ENCODE measurements around the gene LCK. TPM values are rescaled to one million over a fixed set of nuclear protein-coding genes. Genes with fewer than 3 reads are reported as not detected.

LCK gene
- total and polyA plus RNA-seq, 2 donors (not counting 1 experiment from before 2014, with no cell fraction given) = not detected

GRCh38 chr1:32247452-32247851 is 3.6 kb upstream of the LCK start:
- Histone ChIP-seq H3K36me3 (ENCODE audit: control insufficient read depth, insufficient read depth, low read length) (no peaks in the 10 kb centered on the region), H3K27me3 (ENCODE audit: control insufficient read depth, insufficient read depth, low read length) (no peaks in the 10 kb centered on the region), H3K9ac (ENCODE audit: insufficient read depth, low read length) (no peak overlapping the region), H3K9me3 (ENCODE audit: control insufficient read depth, insufficient read depth, low read depth, low read length) (no peaks in the 10 kb centered on the region), H3K27ac (ENCODE audit: insufficient read depth, low read length) (peak overlapping the region; percentile 64), H3K4me2 (ENCODE audit: extremely low read depth, insufficient read depth, low read length) (no peak overlapping the region), H2AFZ (ENCODE audit: low read length) (no peak overlapping the region), H3K4me3 (replicated peaks in 1 of 4; ENCODE audit: control extremely low read depth in 1 of 4, insufficient read depth in 1 of 4, low read depth in 3 of 4, low read length in 4 of 4) (no peak overlapping the region), H4K20me1 (ENCODE audit: control insufficient read depth, extremely low read depth, insufficient read depth, low read length) (no peaks in the 10 kb centered on the region), H3K79me2 (ENCODE audit: control insufficient read depth, insufficient read depth, low read length) (no peaks in the 10 kb centered on the region), H3K4me1 (ENCODE audit: control insufficient read depth, extremely low read depth, insufficient read depth, low read length) (peaks cover 15% of the 10 kb centered on the region)
- DNase-seq (ENCODE audit: low read depth in 2 of 2) = no peak
- TF ChIP-seq CTCF (conservative IDR thresholded peaks at IDR 0.05 in 1 of 2, IDR thresholded peaks at IDR 0.05 in 1 of 2; ENCODE audit: low read depth in 1 of 2, low read length in 2 of 2) = no peak
- no peak for TF ChIP-seq EZH2 (IDR thresholded peaks at IDR 0.05; ENCODE audit: low read length, missing control alignments)

GRCh38 chr1:32247983-32248889 is 2.8 kb upstream of the LCK start:
- Histone ChIP-seq H3K4me2 (ENCODE audit: extremely low read depth, insufficient read depth, low read length) (peak overlapping the region; percentile 10), H3K79me2 (ENCODE audit: control insufficient read depth, insufficient read depth, low read length) (no peaks in the 10 kb centered on the region), H3K27ac (ENCODE audit: insufficient read depth, low read length) (peak overlapping the region; percentile 64), H3K9me3 (ENCODE audit: control insufficient read depth, insufficient read depth, low read depth, low read length) (no peaks in the 10 kb centered on the region), H3K27me3 (ENCODE audit: control insufficient read depth, insufficient read depth, low read length) (no peaks in the 10 kb centered on the region), H3K36me3 (ENCODE audit: control insufficient read depth, insufficient read depth, low read length) (no peaks in the 10 kb centered on the region), H2AFZ (ENCODE audit: low read length) (no peak overlapping the region), H4K20me1 (ENCODE audit: control insufficient read depth, extremely low read depth, insufficient read depth, low read length) (no peaks in the 10 kb centered on the region), H3K9ac (ENCODE audit: insufficient read depth, low read length) (no peak overlapping the region), H3K4me3 (replicated peaks in 1 of 4; ENCODE audit: control extremely low read depth in 1 of 4, insufficient read depth in 1 of 4, low read depth in 3 of 4, low read length in 4 of 4) (no peak overlapping the region), H3K4me1 (ENCODE audit: control insufficient read depth, extremely low read depth, insufficient read depth, low read length) (peaks cover 13% of the 10 kb centered on the region)
- peak; percentile 71 to 73 for TF ChIP-seq CTCF (conservative IDR thresholded peaks at IDR 0.05 in 1 of 2, IDR thresholded peaks at IDR 0.05 in 1 of 2; ENCODE audit: low read depth in 1 of 2, low read length in 2 of 2)
- TF ChIP-seq EZH2 (IDR thresholded peaks at IDR 0.05; ENCODE audit: low read length, missing control alignments) = no peak
- DNase-seq (ENCODE audit: low read depth in 2 of 2) = peak; percentile 52 to 60

GRCh38 chr1:32249831-32250525 is 1.1 kb upstream of the LCK start:
- Histone ChIP-seq H3K79me2 (ENCODE audit: control insufficient read depth, insufficient read depth, low read length) (no peaks in the 10 kb centered on the region), H4K20me1 (ENCODE audit: control insufficient read depth, extremely low read depth, insufficient read depth, low read length) (no peaks in the 10 kb centered on the region), H3K4me3 (replicated peaks in 1 of 4; ENCODE audit: control extremely low read depth in 1 of 4, insufficient read depth in 1 of 4, low read depth in 3 of 4, low read length in 4 of 4) (no peak overlapping the region), H3K9ac (ENCODE audit: insufficient read depth, low read length) (no peak overlapping the region), H3K27me3 (ENCODE audit: control insufficient read depth, insufficient read depth, low read length) (no peaks in the 10 kb centered on the region), H3K27ac (ENCODE audit: insufficient read depth, low read length) (no peak overlapping the region), H3K4me1 (ENCODE audit: control insufficient read depth, extremely low read depth, insufficient read depth, low read length) (peaks cover 13% of the 10 kb centered on the region), H2AFZ (ENCODE audit: low read length) (no peak overlapping the region), H3K36me3 (ENCODE audit: control insufficient read depth, insufficient read depth, low read length) (no peaks in the 10 kb centered on the region), H3K4me2 (ENCODE audit: extremely low read depth, insufficient read depth, low read length) (no peak overlapping the region), H3K9me3 (ENCODE audit: control insufficient read depth, insufficient read depth, low read depth, low read length) (no peaks in the 10 kb centered on the region)
- TF ChIP-seq EZH2 (IDR thresholded peaks at IDR 0.05; ENCODE audit: low read length, missing control alignments) = no peak
- no peak for TF ChIP-seq CTCF (conservative IDR thresholded peaks at IDR 0.05 in 1 of 2, IDR thresholded peaks at IDR 0.05 in 1 of 2; ENCODE audit: low read depth in 1 of 2, low read length in 2 of 2)
- DNase-seq (ENCODE audit: low read depth in 2 of 2) = peak in 1 of 2 donors; percentile 35

All from fibroblast of lung (primary cell).